HPDE6-E6E7 (cell line): ENCODE measurements around the gene SETBP1.

Experiments used
- DNase-seq: peaks from one replicate; pipeline ENCODE4 v3.0.0; 2011; ENCODE audit warnings: missing footprints; ENCODE audit errors: extremely low spot score

Gene SETBP1

GRCh38 chr18:45023519-45023918 is 342.8 kb downstream of the SETBP1 start:
- DNase-seq, result no peak

GRCh38 chr18:45024357-45025088 is 343.8 kb downstream of the SETBP1 start:
- no peak for DNase-seq

GRCh38 chr18:45025089-45025450 is 344.4 kb downstream of the SETBP1 start:
- no peak for DNase-seq

- no peak for DNase-seq
Observed at GRCh38 chr18:45026162-45026561, 345.5 kb downstream of the SETBP1 start.

- no peak for DNase-seq
Observed at GRCh38 chr18:45034179-45034578, 353.5 kb downstream of the SETBP1 start.

GRCh38 chr18:45037618-45038017 is 356.9 kb downstream of the SETBP1 start:
- no peak for DNase-seq

- DNase-seq, result no peak
Observed at GRCh38 chr18:45039376-45039775, 358.7 kb downstream of the SETBP1 start.

GRCh38 chr18:45040879-45041278 is 360.2 kb downstream of the SETBP1 start:
- DNase-seq, result no peak

- no peak for DNase-seq
Observed at GRCh38 chr18:45044787-45045186, 364.1 kb downstream of the SETBP1 start.

- no peak for DNase-seq
Observed at GRCh38 chr18:45046228-45046627, 365.5 kb downstream of the SETBP1 start.

GRCh38 chr18:45046961-45047360 is 366.3 kb downstream of the SETBP1 start:
- no peak for DNase-seq

- no peak for DNase-seq
Observed at GRCh38 chr18:45049578-45050319, 369.1 kb downstream of the SETBP1 start.

GRCh38 chr18:45050712-45051601 is 370.3 kb downstream of the SETBP1 start:
- peak; percentile 13 for DNase-seq

GRCh38 chr18:45054636-45055035 is 373.9 kb downstream of the SETBP1 start:
- no peak for DNase-seq

GRCh38 chr18:45055811-45056210 is 375.1 kb downstream of the SETBP1 start:
- DNase-seq, result no peak

- no peak for DNase-seq
Observed at GRCh38 chr18:45056926-45057325, 376.2 kb downstream of the SETBP1 start.

GRCh38 chr18:45057955-45058600 is 377.4 kb downstream of the SETBP1 start:
- no peak for DNase-seq

- peak; percentile 65 for DNase-seq
Observed at GRCh38 chr18:45059695-45060094, 379.0 kb downstream of the SETBP1 start.

GRCh38 chr18:45060102-45060501 is 379.4 kb downstream of the SETBP1 start:
- no peak for DNase-seq

GRCh38 chr18:45061359-45061758 is 380.7 kb downstream of the SETBP1 start:
- DNase-seq, result no peak

GRCh38 chr18:45063246-45064038 is 382.8 kb downstream of the SETBP1 start:
- no peak for DNase-seq
